Esophagus squamous epithelium (tissue), 4 donors: ENCODE measurements around the gene RASGRP1.

Experiments used
- CTCF ChIP-seq, 6 experiments: fragments of 450-650 bp in 4 of 6; fragments of 200-600 bp in 2 of 6; sonication (generic) in 2 of 6; IDR thresholded peaks; one replicate each; pipeline ENCODE4 v1.5.1; 2016 to 2019; ENCODE audit warnings: antibody characterized with exemption in 6 of 6, mild to moderate bottlenecking in 4 of 6, moderate library complexity in 4 of 6
- POLR2A ChIP-seq, 4 donors: fragments of 450-650 bp; IDR thresholded peaks; one replicate each; pipeline ENCODE4 v1.6.1; 2017; ENCODE audit warnings: antibody characterized with exemption in 4 of 4, mild to moderate bottlenecking in 4 of 4, moderate library complexity in 3 of 4

GRCh38 chr15:38545179-38545578 lies 19.4 kb downstream of the RASGRP1 start:
- TF ChIP-seq CTCF (IDR thresholded peaks at IDR 0.05): no peak
- TF ChIP-seq POLR2A (IDR thresholded peaks at IDR 0.05): no peak
